B cell (primary cell): ENCODE measurements around the gene GET4. TPM values are rescaled to one million over a fixed set of nuclear protein-coding genes. Genes with fewer than 3 reads are reported as not detected.

Experiments used
- ATAC-seq: fragments of 200-7000 bp; cut with Tn5 transposase; one replicate; pipeline ENCODE4 v1.10.0; 2021; ENCODE audit warnings: low read depth, mild to moderate bottlenecking, moderate number of reproducible peaks, moderate library complexity
- CTCF ChIA-PET: fragments of 350-600 bp; sonication (Branson Sonifier 250); formaldehyde crosslinking; loops from one replicate; lab custom pipeline; 2021; ENCODE audit warnings: antibody characterized with exemption, inconsistent platforms; lab: Charles Lee
- POLR2A ChIA-PET: fragments of 350-600 bp; sonication (Branson Sonifier 250); formaldehyde crosslinking; loops from one replicate; lab custom pipeline; 2021; ENCODE audit warnings: antibody characterized with exemption; lab: Charles Lee
- DNase-seq: peaks from one replicate; pipeline ENCODE4 v3.0.0; 2013
- H2AFZ ChIP-seq: 2 replicates; pipeline ENCODE4 v1.6.1; 2012; ENCODE audit warnings: mild to moderate bottlenecking, low read depth, low read length; ENCODE audit not compliant: insufficient read depth, poor library complexity, severe bottlenecking
- H3K27ac ChIP-seq, 2 donors: 1 replicate in 1 of 2; 2 replicates in 1 of 2; pipeline ENCODE4 v1.5.1; 2012 to 2013; ENCODE audit warnings: low read length in 2 of 2, mild to moderate bottlenecking in 2 of 2, moderate library complexity in 1 of 2
- H3K27me3 ChIP-seq, 4 experiments: fragments of 200-600 bp in 1 of 4; sonication (generic) in 1 of 4; replicated peaks in 1 of 4; 1 replicate in 2 of 4; 2 replicates in 2 of 4; pipeline versions ENCODE4 v1.6.1 to v1.7.0; 2013 to 2016; ENCODE audit warnings: low read length in 3 of 4, mild to moderate bottlenecking in 2 of 4, mixed read lengths in 1 of 4, moderate library complexity in 1 of 4; ENCODE audit not compliant: insufficient read depth in 4 of 4, control insufficient read depth in 3 of 4; ENCODE audit errors: control extremely low read depth in 1 of 4
- H3K36me3 ChIP-seq, 2 experiments: replicated peaks in 1 of 2; 1 replicate in 1 of 2; 2 replicates in 1 of 2; pipeline versions ENCODE4 v1.6.1 to v1.7.1; 2013; ENCODE audit warnings: low read length in 1 of 2; ENCODE audit not compliant: insufficient read depth in 2 of 2, control insufficient read depth in 1 of 2; ENCODE audit errors: control extremely low read depth in 1 of 2, extremely low read depth in 1 of 2
- H3K4me1 ChIP-seq, 2 donors: fragments of 200-600 bp in 1 of 2; sonication (generic) in 1 of 2; 1 replicate in 1 of 2; 2 replicates in 1 of 2; pipeline versions ENCODE4 v1.5.1 to v1.6.1; 2013 to 2017; ENCODE audit warnings: low read length in 2 of 2; ENCODE audit not compliant: control insufficient read depth in 2 of 2, insufficient read depth in 2 of 2
- H3K4me2 ChIP-seq: replicated peaks from 2 replicates; pipeline ENCODE3; 2012; ENCODE audit warnings: mild to moderate bottlenecking, low read depth, low read length; ENCODE audit not compliant: poor library complexity, severe bottlenecking
- H3K4me3 ChIP-seq, 5 experiments: fragments of 200-600 bp in 1 of 5; sonication (generic) in 1 of 5; 1 replicate in 3 of 5; 2 replicates in 2 of 5; pipeline versions ENCODE4 v1.5.1 to v1.7.0; 2011 to 2016; ENCODE audit warnings: low read length in 4 of 5, mild to moderate bottlenecking in 4 of 5, low read depth in 2 of 5, control low read depth in 1 of 5, moderate library complexity in 1 of 5; ENCODE audit not compliant: insufficient read depth in 1 of 5; ENCODE audit errors: control extremely low read depth in 1 of 5, extremely low read depth in 1 of 5
- H3K79me2 ChIP-seq: fragments of 200-600 bp; sonication (generic); one replicate; pipeline ENCODE4 v1.6.0; 2016; ENCODE audit warnings: low read length; ENCODE audit not compliant: control insufficient read depth, insufficient read depth
- H3K9ac ChIP-seq: fragments of 200-600 bp; sonication (generic); 2 replicates; pipeline ENCODE4 v1.6.1; 2017; ENCODE audit warnings: mild to moderate bottlenecking, low read length, moderate library complexity
- H3K9me3 ChIP-seq, 3 donors: one replicate each; pipeline versions ENCODE4 v1.6.1 to v1.7.1; 2013; ENCODE audit warnings: low read length in 2 of 3; ENCODE audit not compliant: control insufficient read depth in 2 of 3, insufficient read depth in 1 of 3; ENCODE audit errors: control extremely low read depth in 1 of 3
- H4K20me1 ChIP-seq: 2 replicates; pipeline ENCODE4 v1.6.0; 2012; ENCODE audit warnings: mild to moderate bottlenecking, low read length; ENCODE audit not compliant: insufficient read depth, control insufficient read depth, poor library complexity, severe bottlenecking
- H3K27ac Mint-ChIP-seq: one replicate; pipeline ENCODE4 v1.8.0; 2021; ENCODE audit warnings: mixed read lengths
- H3K27me3 Mint-ChIP-seq: one replicate; pipeline ENCODE4 v1.8.0; 2021; ENCODE audit warnings: mixed read lengths
- H3K4me1 Mint-ChIP-seq: one replicate; pipeline ENCODE4 v1.8.0; 2021; ENCODE audit warnings: mixed read lengths
- H3K4me3 Mint-ChIP-seq: one replicate; pipeline ENCODE4 v1.8.0; 2021; ENCODE audit warnings: mixed read lengths
- H3K9me3 Mint-ChIP-seq: one replicate; pipeline ENCODE4 v1.8.0; 2022; ENCODE audit warnings: mixed read lengths; ENCODE audit not compliant: insufficient read depth
- CTCF ChIP-seq: fragments of 200-600 bp; IDR thresholded peaks from one replicate; pipeline ENCODE4 v1.8.0; 2022; ENCODE audit warnings: antibody characterized with exemption, mild to moderate bottlenecking
- EZH2 ChIP-seq: IDR thresholded peaks from 2 replicates; pipeline ENCODE4 v1.6.1; 2012; ENCODE audit warnings: borderline replicate concordance, low read depth, mild to moderate bottlenecking, moderate library complexity, low read length; ENCODE audit not compliant: insufficient read depth, poor library complexity, severe bottlenecking
- WGBS: methylation state at CpG from one replicate; pipeline ENCODE4 v1.1.5; 2013; ENCODE audit warnings: missing lambda C conversion rate; ENCODE audit not compliant: insufficient coverage; 5-methylcytosine and 5-hydroxymethylcytosine counted together
- intact Hi-C: fragments of 100-400 bp; cut with micrococcal nuclease; formaldehyde crosslinking; loops from one replicate; pipeline ENCODE4 v1.10.0; 2022
- polyA plus RNA-seq: library from polyadenylated mRNA; depleted of rRNA; stranded (reverse); fragments of >200 nt; gene quantifications from 2 replicates; pipeline ENCODE4 v1.2.3, GENCODE V29; 2012
- total RNA-seq, 2 donors: library from RNA; stranded (reverse); fragments of 120-200 nt in 1 of 2; gene quantifications; 1 replicate in 1 of 2; 2 replicates in 1 of 2; pipeline versions ENCODE4 v1.2.3 to v1.2.4, GENCODE V29; 2013 to 2022

GET4 gene
- total and polyA plus RNA-seq, 2 donors (not counting 1 experiment from before 2014, with no cell fraction given), result 53.5 to 65.5 TPM

- H3K36me3 ChIP-seq, result peaks cover 0 to 25% of the 10 kb centered on the region in 2 experiments
- Mint-ChIP-seq H3K9me3 (no peaks in the 10 kb centered on the region), H3K4me3 (no peak overlapping the region), H3K27me3 (no peaks in the 10 kb centered on the region), H3K27ac (peak overlapping the region; percentile 53), H3K4me1 (peaks cover 52% of the 10 kb centered on the region)
- 100% methylated on average over 3 of the region's 8 CpGs for WGBS
- CTCF ChIA-PET, result interaction anchor here (0.9 to 2.7 kb wide), 2 partner anchors 16 to 39 kb away, joined by 4 to 13 read pairs; no protein-coding TSS in a partner anchor
- H2AFZ ChIP-seq, result no peak overlapping the region
- H3K79me2 ChIP-seq, result peaks cover 83% of the 10 kb centered on the region
- H3K27ac ChIP-seq, result no peak overlapping the region
- no peaks in the 10 kb centered on the region for H3K9me3 ChIP-seq
- no peaks in the 10 kb centered on the region for H3K27me3 ChIP-seq
- intact Hi-C loops, result loop anchor here (5.0 kb wide), 1 partner anchor 39 kb away; no protein-coding TSS in a partner anchor
- no peak overlapping the region for H3K4me3 ChIP-seq
- H3K4me2 ChIP-seq, result no peak overlapping the region
- peaks cover 79% of the 10 kb centered on the region for H4K20me1 ChIP-seq
- POLR2A ChIA-PET, result interaction anchor here (0.6 kb wide), 1 partner anchor 20 kb away, joined by 6 read pairs; no protein-coding TSS in a partner anchor
- no peak overlapping the region for H3K9ac ChIP-seq
- peaks cover 31 to 32% of the 10 kb centered on the region in 2 donors for H3K4me1 ChIP-seq
- TF ChIP-seq EZH2, result no peak
- no peak for TF ChIP-seq CTCF
- DNase-seq (no peak), ATAC-seq (no peak)
Observed at GRCh38 chr7:833601-834258, 42.6 kb upstream of the GET4 start.

GRCh38 chr7:834277-834676 lies 42.1 kb upstream of the GET4 start:
- Histone ChIP-seq H3K27ac (no peak overlapping the region), H3K79me2 (peaks cover 77% of the 10 kb centered on the region), H3K9ac (no peak overlapping the region), H2AFZ (no peak overlapping the region), H4K20me1 (peaks cover 75% of the 10 kb centered on the region), H3K36me3 (peaks cover 0 to 30% of the 10 kb centered on the region in 2 experiments), H3K4me1 (peaks cover 31 to 32% of the 10 kb centered on the region in 2 donors), H3K27me3 (no peaks in the 10 kb centered on the region), H3K9me3 (no peaks in the 10 kb centered on the region), H3K4me2 (no peak overlapping the region), H3K4me3 (no peak overlapping the region)
- Mint-ChIP-seq H3K27me3 (no peaks in the 10 kb centered on the region), H3K4me1 (peaks cover 46% of the 10 kb centered on the region), H3K9me3 (no peaks in the 10 kb centered on the region), H3K27ac (no peak overlapping the region), H3K4me3 (no peak overlapping the region)
- ChIA-PET CTCF (no interaction called here), POLR2A (no interaction called here)
- intact Hi-C loops, result loop anchor here (5.0 kb wide), 1 partner anchor 38 kb away; no protein-coding TSS in a partner anchor
- TF ChIP-seq EZH2, result no peak
- TF ChIP-seq CTCF, result no peak
- no peak for DNase-seq
- ATAC-seq, result no peak
- WGBS, result 99% methylated on average over 12 of the region's 12 CpGs
